ENCODE measurements around the gene ANXA7.
"Not testable (repeated sequence)": the region's sequence is repeated elsewhere in the genome, so short reads cannot be mapped to it uniquely, and the experiment has no call there.

Gene ANXA7

GRCh38 chr10:73333202-73333601, 80.7 kb downstream of the ANXA7 start:
- DNase-seq, result no peak

- DNase-seq, result no peak
Observed at GRCh38 chr10:73332379-73332778, 81.5 kb downstream of the ANXA7 start.

DNA sequence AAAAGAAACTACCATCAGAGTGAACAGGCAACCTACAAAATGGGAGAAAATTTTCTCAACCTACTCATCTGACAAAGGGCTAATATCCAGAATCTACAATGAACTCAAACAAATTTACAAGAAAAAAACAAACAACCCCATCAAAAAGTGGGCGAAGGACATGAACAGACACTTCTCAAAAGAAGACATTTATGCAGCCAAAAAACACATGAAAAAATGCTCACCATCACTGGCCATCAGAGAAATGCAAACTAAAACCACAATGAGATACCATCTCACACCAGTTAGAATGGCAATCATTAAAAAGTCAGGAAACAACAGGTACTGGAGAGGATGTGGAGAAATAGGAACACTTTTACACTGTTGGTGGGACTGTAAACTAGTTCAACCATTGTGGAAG, 85.3 kb downstream of the ANXA7 start:
- DNase-seq, result not testable (repeated sequence)

GRCh38 chr10:73325290-73325689, 88.6 kb downstream of the ANXA7 start:
- DNase-seq, result not testable (repeated sequence)

Measured in CD4-positive, alpha-beta T cell treated with Interleukin-4 for 1 hour (primary cell).